OCI-LY1 (cell line): ENCODE data around the gene IQSEC1.

Source experiments
- H2AFZ ChIP-seq: fragments of 200-600 bp; sonication (generic), shearing (Covaris generic); 2 replicates; pipeline ENCODE4 v1.6.0; 2014; ENCODE audit warnings: antibody characterized with exemption, mild to moderate bottlenecking, low read length
- H3F3A ChIP-seq: fragments of 200-600 bp; sonication (generic), shearing (Covaris generic); 2 replicates; pipeline ENCODE4 v1.6.0; 2014; ENCODE audit warnings: mild to moderate bottlenecking, antibody characterized with exemption, low read length, moderate library complexity; ENCODE audit not compliant: insufficient read depth
- H3K27ac ChIP-seq: fragments of 200-600 bp; sonication (generic); 2 replicates; pipeline ENCODE4 v1.5.1; 2014; ENCODE audit warnings: low read length, mixed run types, mild to moderate bottlenecking, low read depth; ENCODE audit not compliant: poor library complexity, severe bottlenecking
- H3K27me3 ChIP-seq: fragments of 200-600 bp; sonication (generic); 2 replicates; pipeline ENCODE4 v1.6.0; 2014; ENCODE audit warnings: antibody characterized with exemption, mild to moderate bottlenecking, low read length, moderate library complexity; ENCODE audit not compliant: insufficient read depth
- H3K36me3 ChIP-seq: fragments of 200-600 bp; sonication (generic); 2 replicates; pipeline ENCODE4 v1.6.1; 2014; ENCODE audit warnings: mild to moderate bottlenecking, antibody characterized with exemption, low read length, moderate library complexity, mixed read lengths; ENCODE audit not compliant: insufficient read depth
- H3K4me1 ChIP-seq: fragments of 200-600 bp; sonication (generic); 2 replicates; pipeline ENCODE4 v1.5.1; 2014; ENCODE audit warnings: mild to moderate bottlenecking, low read length, moderate library complexity; ENCODE audit not compliant: insufficient read depth, severe bottlenecking
- H3K4me2 ChIP-seq: fragments of 200-600 bp; sonication (generic), shearing (Covaris generic); 2 replicates; pipeline ENCODE4 v1.6.1; 2014; ENCODE audit warnings: low read length
- H3K4me3 ChIP-seq: fragments of 200-600 bp; sonication (generic); 2 replicates; pipeline ENCODE4 v1.5.1; 2014; ENCODE audit warnings: low read length, low read depth, mild to moderate bottlenecking, mixed read lengths; ENCODE audit not compliant: poor library complexity, severe bottlenecking
- H3K79me2 ChIP-seq: fragments of 200-600 bp; shearing (Covaris generic); 2 replicates; pipeline ENCODE4 v1.6.1; 2016; ENCODE audit warnings: mixed run types, low read length, mixed read lengths; ENCODE audit not compliant: insufficient read depth
- H3K9ac ChIP-seq: fragments of 200-600 bp; sonication (generic), shearing (Covaris generic); 2 replicates; pipeline ENCODE4 v1.6.1; 2014; ENCODE audit warnings: mild to moderate bottlenecking, low read length, mixed read lengths
- H3K9me2 ChIP-seq: fragments of 200-600 bp; sonication (generic), shearing (Covaris generic); 2 replicates; pipeline ENCODE4 v1.6.1; 2014; ENCODE audit warnings: low read depth, mild to moderate bottlenecking, low read length, mixed read lengths
- H3K9me3 ChIP-seq: fragments of 200-600 bp; shearing (Covaris generic); 2 replicates; pipeline ENCODE4 v1.6.1; 2014; ENCODE audit warnings: low read length, mixed read lengths
- H4K20me1 ChIP-seq: fragments of 200-600 bp; sonication (generic), shearing (Covaris generic); 2 replicates; pipeline ENCODE4 v1.6.0; 2016; ENCODE audit warnings: mild to moderate bottlenecking, low read length; ENCODE audit not compliant: insufficient read depth
- CTCF ChIP-seq: fragments of 200-600 bp; sonication (generic), shearing (Covaris generic); IDR thresholded peaks from 2 replicates; pipeline ENCODE4 v1.5.1; 2017; ENCODE audit warnings: mild to moderate bottlenecking, antibody characterized with exemption, low read length, moderate library complexity, mixed read lengths
- EZH2 ChIP-seq: fragments of 200-600 bp; sonication (generic), shearing (Covaris generic); IDR thresholded peaks from 2 replicates; pipeline ENCODE4 v1.8.0; 2017; ENCODE audit warnings: borderline replicate concordance, mixed run types, mild to moderate bottlenecking, antibody characterized with exemption, low read length, moderate library complexity, mixed read lengths

The IQSEC1 gene

DNA sequence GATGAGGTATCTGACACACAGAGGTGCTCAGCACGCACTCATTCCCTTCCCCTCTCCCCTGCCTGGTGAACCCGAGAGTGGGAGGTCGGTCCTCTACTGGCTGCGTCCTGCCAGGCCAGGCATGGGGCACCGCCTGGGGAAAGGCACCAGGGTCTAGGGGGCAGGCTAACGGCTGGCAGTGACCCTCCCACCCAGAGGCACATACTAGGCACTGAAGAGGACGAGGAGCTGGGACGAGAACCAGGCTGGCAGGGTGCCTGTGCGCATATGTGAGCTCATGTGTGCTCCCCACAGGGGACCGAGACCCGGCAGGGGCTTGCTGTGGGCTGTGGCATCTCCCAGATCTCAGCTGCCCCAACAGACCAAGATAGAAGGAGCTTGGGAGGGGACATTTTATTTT is 86.7 kb downstream of the IQSEC1 start:
- H3K4me1 ChIP-seq = no peaks in the 10 kb centered on the region
- H3K9me3 ChIP-seq = no peaks in the 10 kb centered on the region
- no peak for TF ChIP-seq CTCF
- no peak overlapping the region for H3K27ac ChIP-seq
- peaks cover 10% of the 10 kb centered on the region; the same call in 1 of the 2 replicates for H3K27me3 ChIP-seq
- H3K9me2 ChIP-seq = no peaks in the 10 kb centered on the region
- H3F3A ChIP-seq = no peaks in the 10 kb centered on the region
- no peak overlapping the region for H2AFZ ChIP-seq
- H4K20me1 ChIP-seq = no peaks in the 10 kb centered on the region
- H3K4me3 ChIP-seq = no peak overlapping the region
- H3K36me3 ChIP-seq = no peaks in the 10 kb centered on the region; the same call in 1 of the 2 replicates
- no peak overlapping the region for H3K4me2 ChIP-seq
- H3K9ac ChIP-seq = no peak overlapping the region
- no peaks in the 10 kb centered on the region for H3K79me2 ChIP-seq

DNA sequence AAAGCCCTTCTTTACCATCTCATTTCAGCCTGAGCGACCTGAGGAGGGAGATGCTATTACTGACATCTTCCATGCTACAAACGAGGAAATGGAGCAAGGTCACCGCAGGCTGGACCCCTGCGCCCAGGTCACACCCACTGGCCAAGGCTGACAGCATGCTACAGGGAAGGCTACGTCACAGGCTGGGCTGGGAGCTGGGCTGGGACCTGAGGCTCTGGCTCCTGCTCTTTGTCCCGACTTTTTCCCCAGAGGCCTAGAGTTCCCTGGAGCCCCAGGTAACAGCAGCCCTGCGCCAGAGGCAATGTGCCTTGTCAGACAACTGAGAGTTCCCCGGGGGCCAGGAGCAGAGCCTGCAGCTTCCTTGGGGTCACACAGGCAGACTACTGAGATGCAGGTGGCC is 87.2 kb downstream of the IQSEC1 start:
- H3K4me3 ChIP-seq = no peak overlapping the region
- H3K9me3 ChIP-seq = no peaks in the 10 kb centered on the region
- H3K9me2 ChIP-seq = no peaks in the 10 kb centered on the region
- H3K4me2 ChIP-seq = no peak overlapping the region
- no peaks in the 10 kb centered on the region for H3K79me2 ChIP-seq
- TF ChIP-seq CTCF = no peak
- no peak for TF ChIP-seq EZH2
- no peaks in the 10 kb centered on the region for H3K4me1 ChIP-seq
- no peak overlapping the region for H3K9ac ChIP-seq
- H4K20me1 ChIP-seq = no peaks in the 10 kb centered on the region
- H2AFZ ChIP-seq = no peak overlapping the region
- no peaks in the 10 kb centered on the region for H3F3A ChIP-seq
- no peaks in the 10 kb centered on the region; the same call in 1 of the 2 replicates for H3K36me3 ChIP-seq
- H3K27me3 ChIP-seq = peaks cover 10% of the 10 kb centered on the region; the same call in 1 of the 2 replicates
- no peak overlapping the region for H3K27ac ChIP-seq

DNA sequence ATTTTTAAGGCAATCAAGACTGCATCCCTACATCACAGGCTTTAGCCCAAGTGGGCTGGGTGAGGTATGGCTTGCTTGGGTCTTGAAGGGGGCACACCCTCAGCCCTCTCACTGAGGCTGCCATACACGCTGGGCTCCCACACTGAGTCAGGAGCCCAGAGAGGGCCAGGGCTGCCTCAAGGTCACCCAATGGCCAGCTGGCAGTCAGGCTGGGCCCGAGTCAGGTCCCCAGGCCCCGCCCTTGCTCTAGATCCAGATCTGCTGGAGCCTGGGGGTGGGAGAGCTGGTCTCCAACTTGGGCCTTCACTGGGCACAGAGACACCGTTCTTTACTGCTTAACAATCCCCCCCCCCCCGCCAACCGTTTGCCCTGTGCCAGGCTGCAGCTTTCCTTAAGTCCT is 88.1 kb downstream of the IQSEC1 start:
- no peaks in the 10 kb centered on the region for H3K79me2 ChIP-seq
- H3K9ac ChIP-seq = no peak overlapping the region
- H2AFZ ChIP-seq = no peak overlapping the region
- no peaks in the 10 kb centered on the region for H3K9me3 ChIP-seq
- H3K27me3 ChIP-seq = peaks cover 13% of the 10 kb centered on the region; the same call in 1 of the 2 replicates
- no peak overlapping the region for H3K4me3 ChIP-seq
- no peaks in the 10 kb centered on the region for H3K9me2 ChIP-seq
- H3K4me2 ChIP-seq = no peak overlapping the region
- no peaks in the 10 kb centered on the region; the same call in 1 of the 2 replicates for H3K36me3 ChIP-seq
- no peaks in the 10 kb centered on the region for H4K20me1 ChIP-seq
- no peaks in the 10 kb centered on the region for H3F3A ChIP-seq
- no peak for TF ChIP-seq CTCF
- no peak for TF ChIP-seq EZH2
- no peak overlapping the region for H3K27ac ChIP-seq
- no peaks in the 10 kb centered on the region for H3K4me1 ChIP-seq
